AML-193 (cell line): ENCODE results near the gene HLA-DMB.

Experiments
- DNase-seq, 2 experiments: peaks; one replicate each; lab custom pipeline; 2025; lab: John Stamatoyannopoulos, UW

The HLA-DMB gene

GRCh38 chr6:32908897-32909296 is 31.9 kb downstream of the HLA-DMB start:
- DNase-seq, result no peak

GRCh38 chr6:32906539-32906938 is 34.3 kb downstream of the HLA-DMB start:
- DNase-seq, result no peak

GRCh38 chr6:32905078-32905477 is 35.8 kb downstream of the HLA-DMB start:
- no peak for DNase-seq

GRCh38 chr6:32903952-32904351 is 36.9 kb downstream of the HLA-DMB start:
- DNase-seq, result no peak

GRCh38 chr6:32895006-32895345 is 45.9 kb downstream of the HLA-DMB start:
- no peak for DNase-seq

GRCh38 chr6:32894085-32895005 is 46.5 kb downstream of the HLA-DMB start:
- peak; percentile 38 to 53 for DNase-seq

GRCh38 chr6:32890831-32891230 is 50.0 kb downstream of the HLA-DMB start:
- DNase-seq, result peak in 1 of 2 experiments; percentile 30

- no peak for DNase-seq
These were observed 51.3 kb downstream of the HLA-DMB start for GRCh38 chr6:32889533-32889932.

GRCh38 chr6:32888576-32888975 is 52.3 kb downstream of the HLA-DMB start:
- DNase-seq, result no peak

GRCh38 chr6:32887616-32888015 is 53.2 kb downstream of the HLA-DMB start:
- DNase-seq, result no peak

- no peak for DNase-seq
These were observed 54.0 kb downstream of the HLA-DMB start for GRCh38 chr6:32886681-32887383.

GRCh38 chr6:32885698-32886286 is 55.0 kb downstream of the HLA-DMB start:
- DNase-seq, result peak; percentile 69 to 87
